Activated CD4-positive, alpha-beta T cell treated with anti-CD3 and anti-CD28 coated beads, Interleukin-2, amount 50 U/mL, for 4 hours (primary cell): Measurements from ENCODE around the gene SPC24.
"Not testable (repeated sequence)": the region's sequence is repeated elsewhere in the genome, so short reads cannot be mapped to it uniquely, and the experiment has no call there.

Experiments used
- DNase-seq, 2 experiments: peaks; one replicate each; pipeline ENCODE4 v3.0.0-alpha.2; 2020

The SPC24 gene

GRCh38 chr19:11164296-11164695 lies 8.7 kb upstream of the SPC24 start:
- DNase-seq = no peak

- DNase-seq = not testable (repeated sequence)
Measured at GRCh38 chr19:11160440-11160768, 4.8 kb upstream of the SPC24 start.

GRCh38 chr19:11159598-11160439 lies 4.2 kb upstream of the SPC24 start:
- DNase-seq = no peak

- DNase-seq = no peak
Measured at GRCh38 chr19:11154683-11155047, 917 bp downstream of the SPC24 start.

- DNase-seq = no peak
Measured at GRCh38 chr19:11152318-11153062, 3.1 kb downstream of the SPC24 start.

- DNase-seq = no peak
Measured at GRCh38 chr19:11151181-11151580, 4.4 kb downstream of the SPC24 start.

- DNase-seq = no peak
Measured at GRCh38 chr19:11148001-11148400, 7.6 kb downstream of the SPC24 start.

- DNase-seq = no peak
Measured at GRCh38 chr19:11145536-11145924, 10.1 kb downstream of the SPC24 start.

- no peak for DNase-seq
Measured at GRCh38 chr19:11142528-11143171, 12.9 kb downstream of the SPC24 start.

GRCh38 chr19:11141937-11142527 lies 13.6 kb downstream of the SPC24 start:
- DNase-seq = no peak

GRCh38 chr19:11140896-11141295 lies 14.7 kb downstream of the SPC24 start:
- no peak for DNase-seq

- not testable (repeated sequence) for DNase-seq
Measured at GRCh38 chr19:11140023-11140538, 15.5 kb downstream of the SPC24 start.

- DNase-seq = no peak
Measured at GRCh38 chr19:11138601-11139300, 16.8 kb downstream of the SPC24 start.

- DNase-seq = peak; percentile 21 to 22
Measured at GRCh38 chr19:11137542-11138384, 17.8 kb downstream of the SPC24 start.

- no peak for DNase-seq
Measured at GRCh38 chr19:11136400-11137101, 19.0 kb downstream of the SPC24 start.

- no peak for DNase-seq
Measured at GRCh38 chr19:11131471-11131870, 24.1 kb downstream of the SPC24 start.

GRCh38 chr19:11130824-11131455 lies 24.6 kb downstream of the SPC24 start:
- peak; percentile 68 to 72 for DNase-seq

GRCh38 chr19:11127905-11128304 lies 27.7 kb downstream of the SPC24 start:
- DNase-seq = no peak

- peak; percentile 73 to 74 for DNase-seq
Measured at GRCh38 chr19:11125994-11126685, 29.4 kb downstream of the SPC24 start.

- DNase-seq = not testable (repeated sequence)
Measured at GRCh38 chr19:11124157-11124556, 31.4 kb downstream of the SPC24 start.
